ENCODE results near the gene USP20.
A peak's percentile ranks its signal among the peaks of the same experiment; 100 is the strongest.

Gene USP20

GRCh38 chr9:129875687-129876395 lies 40.6 kb downstream of the USP20 start:
- DNase-seq: no peak

- no peak for DNase-seq
Observed at GRCh38 chr9:129876815-129877214, 41.6 kb downstream of the USP20 start.

- DNase-seq: peak; percentile 62
Observed at GRCh38 chr9:129878291-129878690, 43.0 kb downstream of the USP20 start.

GRCh38 chr9:129879103-129879699 lies 43.9 kb downstream of the USP20 start:
- DNase-seq: peak; percentile 98

- DNase-seq: peak; percentile 45
Observed at GRCh38 chr9:129879991-129880653, 44.9 kb downstream of the USP20 start.

- DNase-seq: no peak
Observed at GRCh38 chr9:129880654-129881546, 45.6 kb downstream of the USP20 start.

- no peak for DNase-seq
Observed at GRCh38 chr9:129881547-129882324, 46.5 kb downstream of the USP20 start.

GRCh38 chr9:129884220-129885017 lies 49.2 kb downstream of the USP20 start:
- DNase-seq: peak; percentile 98

- peak; percentile 77 for DNase-seq
Observed at GRCh38 chr9:129885018-129885669, 49.9 kb downstream of the USP20 start.

GRCh38 chr9:129885670-129886106 lies 50.4 kb downstream of the USP20 start:
- DNase-seq: peak; percentile 95

- DNase-seq: peak; percentile 64
Observed at GRCh38 chr9:129886226-129887174, 51.2 kb downstream of the USP20 start.

- peak; percentile 82 for DNase-seq
Observed at GRCh38 chr9:129887334-129888292, 52.4 kb downstream of the USP20 start.

GRCh38 chr9:129888293-129889121 lies 53.2 kb downstream of the USP20 start:
- peak; percentile 88 for DNase-seq

- no peak for DNase-seq
Observed at GRCh38 chr9:129889122-129889940, 54.1 kb downstream of the USP20 start.

- peak; percentile 87 for DNase-seq
Observed at GRCh38 chr9:129889941-129890717, 54.9 kb downstream of the USP20 start.
